ENCODE data around the gene TRMT61A. TPM values are rescaled to one million over a fixed set of nuclear protein-coding genes. Genes with fewer than 3 reads are reported as not detected.
"Not testable (repeated sequence)": the region's sequence is repeated elsewhere in the genome, so short reads cannot be mapped to it uniquely, and the experiment has no call there.

The TRMT61A gene
- total RNA-seq, 1 donor from 2014 or later: 13.8 TPM

DNA sequence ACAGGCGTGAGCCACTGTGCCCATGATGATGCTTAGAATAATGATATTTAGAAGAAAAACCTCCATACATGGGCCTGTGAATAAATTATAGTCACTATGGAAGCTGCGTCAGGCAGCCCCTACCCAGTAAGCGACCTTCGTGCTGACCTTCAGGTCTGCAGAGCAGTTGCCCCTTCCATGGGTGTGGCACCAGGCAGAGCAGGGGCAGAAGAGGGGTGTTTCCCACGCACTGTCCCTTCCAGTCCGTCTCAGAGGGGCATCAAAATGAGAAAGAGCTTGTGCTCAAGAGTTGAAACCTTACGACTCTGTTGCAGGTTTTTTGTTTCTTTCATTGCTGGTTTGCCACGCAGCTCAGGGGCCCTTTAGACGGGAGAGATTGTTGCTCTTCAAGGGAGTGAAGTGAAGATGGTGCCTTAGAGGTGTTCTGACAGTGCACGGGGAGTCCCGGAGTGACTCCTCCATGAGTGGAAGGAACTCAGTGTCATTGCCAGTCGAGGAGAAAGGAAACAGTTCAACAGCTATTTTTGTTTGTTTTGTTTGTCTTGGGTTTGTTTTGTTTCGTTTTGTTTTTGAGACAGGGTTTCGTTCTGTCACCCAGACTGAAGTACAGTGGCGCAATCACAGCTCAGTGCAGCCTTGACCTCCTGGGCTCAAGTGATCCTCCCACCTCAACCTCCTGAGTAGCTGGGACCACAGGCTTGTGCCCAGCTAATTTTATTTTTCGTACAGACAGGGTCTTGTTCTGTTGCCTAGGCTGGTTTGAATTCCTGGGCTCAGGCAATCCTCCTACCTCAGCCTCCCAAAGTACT, 20.3 kb upstream of the TRMT61A start:
- DNase-seq (ENCODE audit: low read depth): no peak

DNA sequence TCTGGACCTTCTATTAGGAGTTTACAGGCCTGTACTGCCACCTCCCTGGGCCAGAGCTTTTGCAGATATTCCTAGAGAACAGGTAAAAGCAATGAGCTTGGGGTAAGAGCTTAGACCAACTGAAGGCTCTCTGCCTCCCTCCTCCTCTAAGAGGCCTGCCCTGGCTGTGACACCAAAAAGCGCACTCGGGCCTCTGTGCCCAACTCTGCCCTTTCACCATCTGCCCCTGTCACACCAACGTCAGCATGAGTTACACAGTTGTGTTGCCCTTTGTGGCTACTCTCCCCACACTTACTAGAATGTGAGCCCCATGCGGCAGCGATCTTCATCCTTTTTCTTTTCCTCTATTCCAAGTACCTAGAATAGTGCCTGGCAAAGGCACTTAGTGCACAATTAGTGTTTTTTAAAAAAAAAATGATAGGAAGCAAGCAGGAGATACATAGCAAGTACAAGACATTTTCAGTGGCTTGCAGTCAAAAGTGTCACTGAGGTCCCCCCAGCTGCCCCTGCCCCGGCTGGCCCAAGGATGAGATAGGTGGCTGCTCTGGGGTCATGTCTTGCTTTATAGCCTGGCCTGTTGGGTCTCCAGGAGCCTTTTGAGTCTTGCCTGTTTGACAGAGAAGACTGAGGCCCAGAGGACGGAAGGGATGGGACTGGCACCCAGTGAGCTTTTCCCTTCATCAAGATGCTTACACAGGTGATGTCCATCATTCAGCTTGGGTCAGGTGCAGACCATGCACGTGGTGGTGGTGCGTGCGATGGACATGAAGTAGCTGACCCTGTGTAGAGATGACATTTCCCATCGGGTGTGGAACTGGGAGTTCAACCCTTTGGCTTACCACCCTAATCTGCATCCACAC, 18.9 kb upstream of the TRMT61A start:
- no peak for DNase-seq (ENCODE audit: low read depth)

DNA sequence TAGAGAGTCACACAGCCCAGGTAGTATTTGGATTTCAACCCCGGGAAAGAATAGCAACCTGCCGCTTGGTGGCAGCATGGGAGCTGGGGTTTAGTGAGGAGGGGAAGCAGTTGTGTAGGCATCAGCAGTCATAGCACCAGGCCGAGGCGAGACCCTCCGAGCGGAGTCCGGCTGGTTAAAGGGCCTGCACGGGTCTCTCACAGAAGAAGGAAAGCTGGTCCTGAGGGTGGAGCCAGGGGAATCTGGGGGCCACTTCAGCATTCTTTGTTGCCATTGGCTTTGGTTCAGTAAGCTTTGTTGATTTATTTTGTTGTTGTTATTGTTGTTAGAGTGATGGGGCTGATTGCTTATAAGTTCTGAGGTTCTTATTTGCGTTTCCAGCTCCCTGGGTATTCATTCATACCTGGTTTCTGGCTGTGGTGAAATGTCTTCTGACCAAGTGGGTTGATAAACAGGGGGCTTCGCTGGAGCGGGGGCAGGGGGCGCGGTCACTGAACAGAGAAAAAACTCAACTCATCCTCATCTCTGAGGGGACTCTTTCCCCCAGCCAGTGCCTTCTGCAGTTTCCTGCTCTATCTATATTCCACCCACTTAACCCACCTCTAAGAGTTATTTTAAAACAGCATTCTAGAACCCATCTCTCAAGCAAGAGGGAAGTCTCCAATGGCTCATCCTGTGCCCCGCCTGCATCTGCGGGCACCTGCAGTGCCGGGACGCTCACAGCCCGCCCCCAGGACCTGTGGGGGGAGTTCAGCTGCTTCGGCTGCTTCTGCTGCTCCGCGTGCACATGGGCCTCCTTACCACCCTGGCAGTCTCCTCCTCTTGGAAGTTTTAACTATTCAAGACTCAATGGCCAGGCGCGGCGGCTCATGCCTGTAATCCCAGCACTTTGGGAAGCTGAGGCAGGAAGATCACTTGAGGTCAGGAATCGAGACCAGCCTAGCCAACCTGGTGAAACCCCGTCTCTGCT, 18.0 kb upstream of the TRMT61A start:
- no peak for DNase-seq (ENCODE audit: low read depth)

DNA sequence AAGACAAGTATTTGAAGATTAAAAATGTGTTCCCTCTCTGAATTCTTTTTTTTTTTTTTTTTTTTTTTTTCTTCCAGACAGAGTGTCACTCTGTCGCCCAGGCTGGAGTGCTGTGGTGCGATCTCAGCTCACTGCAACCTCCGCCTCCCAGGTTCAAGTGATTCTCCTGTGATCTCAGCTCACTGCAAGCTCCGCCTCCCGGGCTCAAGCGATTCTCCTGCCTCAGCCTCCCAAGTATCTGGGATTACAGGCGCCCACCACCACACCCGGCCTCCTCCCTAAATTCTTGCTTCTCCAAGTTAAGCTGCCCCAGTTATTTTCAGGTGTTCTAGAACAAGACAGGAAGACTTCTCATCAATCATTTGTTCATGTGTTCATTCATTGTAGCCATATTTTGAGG, 16.8 kb upstream of the TRMT61A start:
- not testable (repeated sequence) for DNase-seq (ENCODE audit: low read depth)

DNA sequence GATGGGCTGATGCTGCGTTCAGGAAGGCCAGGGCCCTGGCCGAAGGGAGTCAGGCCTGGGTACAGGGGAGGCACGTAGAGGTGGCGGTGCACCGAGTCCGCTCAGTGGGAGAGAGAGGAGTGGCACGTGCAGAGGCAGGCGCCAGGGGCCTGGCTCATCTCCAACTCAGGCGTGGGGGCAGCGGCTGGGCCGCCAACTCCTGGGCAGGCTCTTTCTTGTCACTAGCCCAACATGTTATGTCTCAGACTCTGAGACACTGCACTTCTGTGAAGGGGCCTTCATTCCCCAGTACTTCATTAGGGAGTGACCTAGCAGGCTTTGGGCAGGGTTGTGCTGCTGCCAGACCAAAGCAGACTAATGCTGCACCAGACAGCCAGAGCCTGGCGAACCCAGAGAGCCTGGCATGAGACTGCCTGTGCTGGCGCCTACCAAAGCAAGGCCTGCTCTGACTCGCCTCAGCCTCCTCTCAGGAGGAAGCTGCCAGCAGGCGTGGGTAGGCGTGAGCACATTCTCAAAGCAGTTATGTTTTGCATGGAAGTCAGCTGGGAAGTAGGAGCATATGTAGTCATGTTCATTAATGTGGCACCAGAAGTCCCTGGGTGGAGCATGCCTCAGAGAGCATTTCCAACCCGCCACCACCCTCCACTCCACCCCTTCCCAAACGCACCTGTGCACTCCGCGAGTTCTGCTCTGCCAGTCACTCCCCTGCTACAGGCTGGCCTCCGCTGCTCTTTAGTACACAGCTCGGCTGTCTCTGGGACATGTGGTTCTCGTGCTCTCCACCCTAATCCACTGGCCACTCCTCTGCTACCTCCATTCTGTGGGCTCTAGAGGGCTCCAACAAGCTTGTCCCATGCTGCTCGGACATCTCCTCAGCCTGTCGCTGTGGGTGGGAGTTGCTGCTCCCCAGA, 16.0 kb upstream of the TRMT61A start:
- peak; percentile 82 for DNase-seq (ENCODE audit: low read depth)

DNA sequence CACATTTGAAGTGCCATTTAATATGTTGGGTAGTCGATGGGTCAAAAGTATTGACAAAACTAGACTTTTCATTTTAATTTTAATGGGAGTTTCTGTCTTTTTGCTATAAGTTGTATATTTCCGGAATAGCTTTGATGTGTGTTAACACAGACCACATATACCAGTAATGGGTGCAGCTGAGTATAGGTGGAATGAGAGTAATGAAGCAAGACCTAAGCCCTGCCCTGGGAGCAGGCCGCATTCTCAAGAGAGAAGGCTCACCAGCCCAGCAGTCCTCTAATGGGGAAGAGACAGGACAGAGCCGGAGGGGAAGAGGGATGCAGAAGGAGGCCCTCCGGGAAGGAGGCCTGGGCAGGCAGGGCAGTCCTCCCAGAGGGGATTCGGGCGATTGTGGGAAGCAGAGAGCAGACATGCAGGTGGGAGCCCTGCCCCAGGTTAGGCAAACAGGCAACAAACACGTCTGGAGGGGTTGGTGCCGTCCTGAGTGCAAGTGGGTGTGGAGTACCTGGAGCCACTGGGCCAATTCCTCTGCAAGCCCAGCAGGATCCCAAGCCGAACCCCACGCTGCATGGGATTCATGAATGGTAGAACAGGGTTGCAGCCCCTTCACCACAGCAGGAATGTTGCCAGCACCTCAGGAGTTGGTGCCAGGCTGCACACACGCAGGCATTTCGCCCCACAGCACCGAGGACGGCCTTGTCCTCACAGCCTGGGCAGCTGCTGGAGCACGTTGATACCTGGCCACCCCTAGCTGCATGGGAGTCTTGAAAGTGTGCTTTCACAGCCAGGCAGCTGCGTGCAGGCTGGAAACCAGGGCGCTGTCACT, 14.2 kb upstream of the TRMT61A start:
- no peak for DNase-seq (ENCODE audit: low read depth)

DNA sequence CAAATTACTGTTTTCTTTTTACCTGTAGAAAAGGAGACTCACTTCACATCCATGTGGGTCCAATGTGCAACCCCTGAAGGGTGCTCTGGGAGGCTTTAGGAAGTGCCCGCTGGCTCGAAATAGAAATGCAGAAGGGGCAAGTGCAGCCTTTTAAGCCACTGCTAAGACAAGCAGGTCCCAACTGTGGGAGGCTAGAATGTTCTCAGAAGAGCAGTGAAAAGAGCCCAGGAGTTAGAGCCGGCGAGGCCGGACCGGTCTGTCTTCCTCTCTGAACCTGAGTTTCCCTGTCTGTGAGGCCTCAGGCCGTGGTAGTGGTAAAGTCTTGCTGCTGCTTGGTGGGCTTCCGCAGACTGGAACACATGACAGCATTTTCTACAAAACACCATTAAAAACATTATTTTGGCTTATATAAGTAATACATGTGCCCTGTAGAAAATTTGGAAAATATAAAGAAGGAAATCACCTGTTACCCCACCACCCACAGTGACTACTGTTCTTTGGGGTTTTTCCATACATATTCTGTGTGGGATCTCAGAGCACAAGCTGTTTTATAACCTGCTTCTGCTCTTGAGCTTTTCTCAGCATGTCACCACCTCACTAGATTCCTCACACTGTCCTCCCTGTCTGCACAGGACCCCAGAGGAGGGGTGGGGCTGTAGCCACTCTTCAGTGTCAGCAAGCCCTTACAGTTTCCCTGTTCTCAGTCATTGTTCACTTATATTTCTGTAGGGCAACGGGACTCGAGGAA, 12.4 kb upstream of the TRMT61A start:
- no peak for DNase-seq (ENCODE audit: low read depth)

DNA sequence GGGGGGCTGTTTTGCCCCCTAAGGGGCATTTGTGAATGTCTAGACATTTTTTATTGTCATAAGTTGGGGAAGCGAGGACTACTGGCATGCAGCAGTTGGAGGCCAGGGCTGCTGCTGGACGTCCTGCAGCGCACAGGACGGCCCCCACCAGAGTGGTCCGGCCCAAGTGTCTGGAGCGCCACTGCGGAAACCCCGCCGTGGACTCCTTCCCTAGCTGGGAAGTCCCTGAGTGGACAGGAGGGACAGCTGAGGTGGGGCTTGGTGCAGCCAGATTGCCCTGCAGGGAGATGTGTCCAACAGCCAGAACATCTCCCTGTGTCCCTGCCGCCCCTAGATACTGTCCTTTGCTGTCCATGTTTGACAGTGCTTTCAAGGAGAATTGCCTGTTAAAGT, 11.8 kb upstream of the TRMT61A start:
- no peak for DNase-seq (ENCODE audit: low read depth)

DNA sequence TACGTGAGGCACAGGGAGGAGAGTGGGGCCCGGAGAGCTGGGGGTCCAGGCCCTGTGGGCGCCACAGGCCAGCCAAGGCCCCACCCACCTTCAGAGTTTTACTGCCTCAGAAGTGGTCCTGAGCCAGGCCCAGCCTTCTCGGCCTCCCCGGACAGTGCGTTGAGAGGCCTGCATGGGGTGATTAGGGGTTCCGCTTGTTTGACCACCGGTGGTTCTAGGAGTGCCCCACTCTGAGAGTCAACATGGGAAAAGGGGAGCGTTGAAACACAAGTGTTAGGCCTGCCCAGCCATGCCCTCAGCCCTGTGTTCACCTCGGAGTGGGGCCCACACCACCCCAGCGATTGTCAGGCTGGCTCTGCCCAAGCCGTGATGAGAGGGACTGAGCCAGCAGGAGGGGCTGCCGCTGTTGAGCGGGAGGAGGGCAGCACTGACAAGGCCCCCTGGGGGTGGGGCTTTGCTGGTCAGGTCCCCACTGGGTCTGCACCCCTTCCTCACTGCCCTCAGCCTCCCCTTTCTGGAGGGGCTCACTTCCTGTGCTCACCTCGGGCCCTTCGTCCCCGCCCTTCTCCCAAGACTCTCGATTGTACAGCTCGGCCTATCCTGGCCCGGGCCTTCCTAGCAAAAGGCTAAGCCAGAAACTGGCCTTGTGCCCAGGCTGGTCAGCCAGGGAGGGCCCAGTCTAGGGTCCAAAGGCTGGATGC, 11.1 kb upstream of the TRMT61A start:
- no peak for DNase-seq (ENCODE audit: low read depth)

DNA sequence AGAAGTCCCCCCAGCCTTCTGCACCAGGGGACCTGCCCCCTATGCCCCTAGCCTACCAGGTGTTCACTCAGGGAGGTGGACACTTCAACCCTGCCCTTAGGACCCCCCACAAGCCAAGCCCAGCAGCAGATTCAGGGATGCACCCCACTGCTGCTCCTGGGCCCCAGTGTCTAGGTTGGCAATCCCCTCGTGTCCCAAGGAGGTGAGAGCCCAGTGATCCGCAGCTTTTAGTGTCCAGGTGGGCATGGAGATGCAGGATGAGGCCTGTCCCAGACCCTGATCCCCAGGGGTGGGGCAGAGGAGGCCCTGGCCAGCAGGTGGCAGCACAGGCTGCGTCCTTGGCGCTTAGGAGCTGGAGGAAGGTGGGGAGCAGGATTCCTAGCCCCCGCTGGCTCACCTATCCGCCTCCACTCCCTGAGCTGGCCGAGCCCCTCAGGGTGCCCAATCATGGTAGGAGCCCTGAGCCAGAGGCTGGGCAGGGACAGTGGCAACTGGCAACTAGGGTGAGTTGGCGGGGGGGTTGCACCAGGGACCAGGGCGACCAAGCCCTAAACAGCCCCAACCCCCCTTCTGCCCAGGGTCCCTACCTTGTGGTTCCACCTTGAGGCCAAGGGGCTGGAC, 10.5 kb upstream of the TRMT61A start:
- DNase-seq (ENCODE audit: low read depth): peak; percentile 16

DNA sequence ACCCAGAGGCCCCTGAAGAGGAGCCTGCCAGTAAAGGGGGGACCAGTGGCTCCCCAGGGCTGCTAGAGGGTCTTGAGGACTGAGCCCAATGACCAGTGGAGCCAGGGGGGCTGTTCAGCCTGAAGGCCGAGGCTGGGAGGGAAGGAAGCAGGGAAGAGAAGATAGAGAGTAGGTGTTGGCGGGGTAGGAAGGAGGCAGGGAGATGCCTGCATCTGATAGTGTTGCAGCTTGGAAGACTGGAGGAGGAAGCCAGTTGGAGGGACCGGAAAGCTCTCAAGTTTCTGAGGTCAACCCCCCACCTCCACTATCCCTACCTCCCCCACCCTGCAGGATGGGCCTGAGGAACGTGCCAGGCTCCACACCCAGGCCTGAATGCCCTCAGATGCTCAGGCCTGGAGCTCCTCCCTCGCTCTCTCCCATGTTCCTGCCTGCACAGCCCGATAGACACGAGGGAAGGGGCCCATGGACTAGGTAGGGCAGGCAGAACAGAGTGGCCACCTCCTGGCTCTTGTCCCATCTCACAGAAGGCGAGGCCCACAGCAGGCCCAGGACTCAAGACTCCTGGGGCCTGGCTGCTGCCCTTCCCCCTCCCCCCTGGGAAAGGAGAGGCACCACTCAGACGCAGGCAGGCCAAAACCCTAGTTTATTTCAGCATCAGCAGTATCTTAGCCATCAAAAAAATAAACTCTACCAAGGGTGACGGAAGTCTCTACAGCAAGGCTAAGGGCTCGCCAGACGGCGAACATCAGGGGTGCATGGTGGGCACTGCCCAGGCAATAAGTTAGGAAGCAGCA, 9.8 kb upstream of the TRMT61A start:
- DNase-seq (ENCODE audit: low read depth): peak; percentile 13

DNA sequence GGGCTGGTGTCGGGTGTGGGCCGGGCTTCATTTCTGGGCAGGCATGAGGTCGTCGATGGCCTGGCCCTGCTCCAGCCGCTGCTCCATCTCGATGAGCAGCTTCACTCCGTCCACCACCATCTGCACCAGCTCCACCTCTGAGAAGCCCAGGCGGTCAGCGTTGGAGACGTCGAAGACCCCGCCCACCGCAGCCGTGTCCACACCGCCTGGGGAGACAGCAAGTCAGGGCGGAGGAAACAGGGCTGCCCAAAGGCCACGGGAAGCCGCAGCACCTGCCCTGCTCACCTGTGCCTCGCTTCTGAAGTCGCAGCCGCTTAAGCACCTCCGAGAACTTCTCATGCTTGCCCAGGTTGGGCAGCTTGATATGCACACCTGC, 9.2 kb upstream of the TRMT61A start:
- DNase-seq (ENCODE audit: low read depth): peak; percentile 44

DNA sequence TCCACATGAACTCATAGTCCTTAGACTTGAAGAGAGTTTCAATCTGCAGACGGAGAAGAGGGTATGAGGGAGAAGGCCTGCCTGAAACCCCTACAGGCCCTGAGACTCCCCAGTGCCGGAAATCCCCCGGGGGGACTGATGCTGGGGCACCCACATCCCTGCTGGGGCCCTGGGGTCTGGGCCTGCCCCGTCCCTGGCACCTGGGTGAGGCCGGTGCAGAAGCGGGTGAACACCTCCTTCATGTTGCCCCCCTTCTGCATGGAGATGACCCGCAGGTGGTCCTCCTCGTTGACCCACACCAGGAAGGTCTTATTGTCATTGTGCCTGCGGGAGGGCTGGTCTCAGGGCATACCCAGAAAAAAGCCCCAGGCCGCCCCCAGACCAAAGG, 8.7 kb upstream of the TRMT61A start:
- no peak for DNase-seq (ENCODE audit: low read depth)

DNA sequence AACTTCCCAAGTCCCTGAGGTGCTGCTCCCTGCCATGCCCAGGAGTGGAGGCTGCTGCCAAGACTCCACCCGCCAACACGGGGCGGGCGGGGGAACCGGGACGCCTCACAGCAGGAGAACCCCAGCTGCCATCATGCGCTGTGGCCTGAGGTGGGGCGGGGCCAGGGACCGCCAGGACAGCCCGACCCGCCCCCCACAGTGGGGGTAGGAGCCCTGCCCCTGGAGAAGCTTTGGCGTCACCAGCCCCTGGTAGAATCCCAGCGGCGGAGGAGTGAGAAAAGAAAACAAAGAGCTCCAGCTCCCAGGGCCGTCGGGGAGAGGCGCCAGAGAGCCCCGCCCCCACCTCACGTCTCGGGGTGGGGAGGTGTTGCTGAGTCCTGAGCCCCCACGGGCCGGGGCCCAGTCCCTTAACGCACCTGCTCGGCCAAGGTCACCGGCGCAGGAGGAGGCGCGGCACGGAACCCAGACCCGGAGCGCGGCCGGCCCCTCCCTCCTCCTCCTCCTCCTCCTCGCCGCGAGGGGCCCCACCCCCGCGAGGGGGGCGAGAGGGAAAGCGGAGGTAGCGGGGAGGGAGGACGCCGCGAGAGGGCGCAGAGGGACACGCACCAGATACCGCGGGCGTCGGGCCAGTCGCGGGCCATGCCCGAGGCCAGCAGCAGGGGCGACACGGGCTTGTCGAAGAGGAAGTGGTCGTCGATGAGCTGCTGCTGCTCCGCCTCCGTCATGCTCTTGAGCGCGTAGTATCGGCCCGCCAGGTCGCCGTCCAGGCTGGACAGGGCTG, 8.1 kb upstream of the TRMT61A start:
- peak; percentile 18 for DNase-seq (ENCODE audit: low read depth)

DNA sequence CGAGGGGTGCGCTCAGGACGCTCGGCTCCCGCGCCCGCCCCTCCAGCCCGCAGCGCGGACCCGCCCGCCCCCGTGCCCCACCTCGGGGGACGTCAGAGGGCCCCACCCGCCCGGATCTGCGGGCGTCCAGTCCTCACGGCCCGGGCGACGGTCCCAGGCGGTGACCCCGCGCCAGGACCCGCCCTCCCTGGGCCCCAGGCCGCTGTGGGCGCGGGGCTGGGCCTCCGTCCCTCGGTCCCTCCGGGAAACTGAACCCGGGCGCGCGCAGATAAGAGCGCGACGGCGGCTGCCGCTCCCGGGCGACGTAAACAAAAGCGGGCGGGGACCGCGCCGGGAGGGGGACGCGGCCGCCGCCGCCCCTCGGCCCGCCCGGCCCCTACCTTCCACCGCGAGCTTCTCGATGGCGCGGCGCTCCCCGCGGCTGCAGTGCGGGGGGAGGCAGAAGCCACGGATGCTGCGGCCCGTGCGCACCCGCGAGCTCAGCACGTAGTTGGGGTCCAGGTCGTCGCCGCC, 7.5 kb upstream of the TRMT61A start:
- DNase-seq (ENCODE audit: low read depth): no peak

DNA sequence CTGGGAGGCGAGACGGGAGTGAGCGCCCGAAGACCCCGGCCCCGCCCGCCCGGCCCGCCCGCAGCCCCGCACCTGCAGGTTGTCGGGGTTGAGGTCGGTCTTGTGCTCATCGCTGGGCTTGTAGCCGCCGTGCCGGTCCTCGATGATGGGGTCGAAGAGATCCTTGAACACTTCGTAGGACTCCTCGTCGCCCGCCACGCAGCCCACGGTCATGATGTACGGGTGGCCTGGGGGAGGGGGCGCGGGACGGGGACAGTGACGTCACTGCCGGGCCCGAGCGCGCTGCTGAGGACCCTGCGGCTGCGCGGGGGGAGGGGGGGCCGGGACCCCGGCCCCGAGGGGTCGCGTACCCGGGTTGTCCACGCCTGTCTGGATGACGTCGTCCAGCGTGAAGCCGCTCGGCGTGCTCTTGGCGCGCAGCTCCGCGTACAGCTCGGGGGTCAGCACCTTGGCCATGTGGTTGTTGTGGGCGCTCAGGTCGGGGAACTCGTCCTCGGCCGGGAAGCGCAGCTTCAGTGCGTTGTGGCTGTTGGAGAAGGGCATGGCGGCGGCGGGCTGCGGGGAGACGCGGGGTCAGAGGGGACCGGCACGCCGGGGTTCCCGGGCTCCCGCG, 6.9 kb upstream of the TRMT61A start:
- DNase-seq (ENCODE audit: low read depth): no peak
